GM15510 (cell line): ENCODE data around the gene CAPN9.

ENCODE experiments used
- POLR2A ChIP-seq: IDR thresholded peaks from 3 replicates; pipeline ENCODE4 v1.6.1; 2011; ENCODE audit warnings: borderline replicate concordance; ENCODE audit not compliant: insufficient read length; ENCODE audit errors: extremely low read depth

The CAPN9 gene

GRCh38 chr1:230725256-230726012 is 21.8 kb upstream of the CAPN9 start:
- TF ChIP-seq POLR2A, result no peak

DNA sequence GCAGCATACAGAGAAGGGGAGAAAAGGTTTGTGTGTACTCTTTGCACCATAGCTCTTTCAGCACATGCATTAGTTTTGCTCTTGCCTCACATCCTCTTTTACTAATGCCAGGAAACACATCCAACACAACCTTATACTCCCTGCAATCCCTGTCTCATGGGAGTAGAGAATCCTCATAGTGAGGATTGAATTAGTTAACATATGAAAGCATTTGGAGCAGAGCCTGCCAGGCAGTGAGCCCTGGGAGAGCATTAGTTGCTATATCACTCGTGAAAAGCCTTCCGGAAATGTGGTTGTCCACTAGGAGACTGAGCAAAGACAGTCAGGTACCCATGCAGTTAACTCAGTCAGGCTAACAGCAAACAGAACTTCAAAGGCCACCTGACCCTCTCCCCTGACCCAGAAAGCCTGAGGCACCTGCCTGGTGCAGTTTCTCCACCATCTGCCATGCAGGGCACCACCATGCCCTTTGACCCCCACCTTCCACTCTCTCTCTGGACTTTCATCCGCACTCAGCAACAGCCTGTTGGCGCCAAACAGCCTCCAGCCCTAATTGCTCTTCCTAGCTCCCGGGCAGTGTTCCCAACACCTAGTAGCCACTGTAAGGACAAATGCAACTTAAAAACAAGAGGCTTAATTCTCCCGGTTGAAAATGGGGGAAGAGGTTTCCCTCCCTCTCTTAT is 18.3 kb upstream of the CAPN9 start:
- no peak for TF ChIP-seq POLR2A

DNA sequence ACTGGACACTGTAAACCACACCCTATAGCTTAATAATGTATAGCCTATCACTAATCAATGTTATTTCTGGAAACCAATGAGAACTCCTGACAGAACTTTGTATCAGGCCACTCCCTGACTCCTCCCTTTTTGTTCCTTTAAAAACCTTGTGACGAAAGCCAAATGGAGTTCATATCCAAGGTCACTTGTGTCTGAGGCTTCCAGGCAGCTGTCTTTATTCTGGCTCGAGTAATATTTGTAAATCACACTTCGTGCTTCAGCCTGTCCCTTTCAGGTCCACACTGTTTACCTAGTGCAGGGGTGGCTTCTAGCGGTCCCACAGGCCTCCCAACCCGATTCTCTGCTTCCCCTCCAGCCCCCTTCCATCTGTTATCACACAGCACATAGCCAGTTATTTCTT is 16.2 kb upstream of the CAPN9 start:
- no peak for TF ChIP-seq POLR2A

DNA sequence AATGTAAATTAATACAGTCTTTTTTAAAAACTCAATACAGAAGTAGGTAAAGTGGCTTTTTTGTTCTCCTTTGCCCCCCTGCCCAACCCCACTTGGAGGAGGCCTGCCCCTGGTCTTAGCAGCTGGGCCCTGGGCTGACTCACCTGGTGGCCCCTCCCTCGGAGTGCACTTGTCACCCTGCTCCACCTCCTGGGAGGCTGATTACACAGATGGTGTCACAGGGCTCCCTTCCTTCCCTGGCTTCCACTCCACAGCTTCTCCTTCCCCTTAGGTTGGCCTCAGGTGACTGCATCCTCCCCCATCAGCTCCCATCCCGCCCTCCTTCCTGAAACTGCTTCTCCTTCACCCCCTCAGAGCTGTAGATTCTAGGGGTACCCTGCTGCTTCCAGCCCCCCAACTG is 11.7 kb upstream of the CAPN9 start:
- TF ChIP-seq POLR2A, result no peak

GRCh38 chr1:230737622-230738262 is 9.4 kb upstream of the CAPN9 start:
- no peak for TF ChIP-seq POLR2A

DNA sequence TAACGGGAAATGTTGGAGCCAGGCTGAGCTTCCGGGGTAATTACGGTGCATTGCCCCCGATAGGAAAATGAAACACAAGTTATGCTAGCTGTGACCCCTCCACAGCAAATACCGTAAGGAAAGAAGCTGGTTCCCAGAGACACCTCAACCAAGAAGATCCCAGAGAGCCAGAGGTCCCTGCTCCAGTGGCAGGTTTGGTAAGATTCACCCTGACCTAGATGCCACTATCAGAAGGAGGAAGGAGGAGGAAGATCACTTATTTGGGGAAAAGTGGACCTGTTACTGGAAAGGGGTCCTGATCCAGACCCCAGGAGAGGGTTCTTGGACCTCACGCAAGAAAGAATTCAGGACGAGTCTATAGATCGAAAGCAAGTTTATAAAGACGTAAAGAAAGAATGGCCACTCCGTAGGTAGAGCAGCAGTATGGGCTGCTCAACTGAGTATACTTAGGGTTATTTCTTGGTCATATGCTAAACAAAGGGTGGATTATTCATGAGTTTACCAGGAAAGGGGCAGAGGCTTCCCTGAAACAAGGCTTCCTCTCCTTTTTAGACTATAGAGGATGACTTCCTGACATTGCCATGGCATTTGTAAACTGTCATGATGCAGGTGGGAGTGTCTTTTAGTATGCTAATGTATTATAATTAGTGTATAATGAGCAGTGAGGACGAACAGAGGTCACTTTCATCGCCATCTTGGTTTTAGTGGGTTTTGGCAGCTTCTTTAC is 7.5 kb upstream of the CAPN9 start:
- TF ChIP-seq POLR2A, result no peak

GRCh38 chr1:230743899-230744298 is 3.3 kb upstream of the CAPN9 start:
- TF ChIP-seq POLR2A, result no peak

DNA sequence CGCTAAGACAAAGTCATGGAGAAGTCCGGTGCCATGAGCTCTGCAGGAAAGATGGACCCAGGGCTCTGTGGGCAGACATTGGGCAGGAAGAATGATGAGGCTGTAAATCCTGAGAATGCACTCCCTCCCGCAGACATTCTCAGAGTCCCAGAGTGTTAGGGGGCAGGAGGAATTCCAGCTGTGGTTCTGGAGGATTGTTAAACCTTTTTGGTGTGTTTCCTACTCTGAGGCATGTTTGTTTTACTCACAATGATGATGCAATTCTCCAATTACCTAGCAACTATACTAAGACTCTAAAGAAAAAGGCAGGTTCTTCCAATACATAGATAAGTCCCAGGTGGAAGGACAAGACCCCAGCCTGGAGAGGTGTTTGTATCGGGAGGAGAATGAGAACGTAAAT is 2.8 kb upstream of the CAPN9 start:
- no peak for TF ChIP-seq POLR2A

GRCh38 chr1:230745071-230745470 is 2.1 kb upstream of the CAPN9 start:
- no peak for TF ChIP-seq POLR2A

- TF ChIP-seq POLR2A, result no peak
These were observed 571 bp upstream of the CAPN9 start for GRCh38 chr1:230746617-230747016.

GRCh38 chr1:230747890-230748800 is 957 bp downstream of the CAPN9 start:
- no peak for TF ChIP-seq POLR2A

DNA sequence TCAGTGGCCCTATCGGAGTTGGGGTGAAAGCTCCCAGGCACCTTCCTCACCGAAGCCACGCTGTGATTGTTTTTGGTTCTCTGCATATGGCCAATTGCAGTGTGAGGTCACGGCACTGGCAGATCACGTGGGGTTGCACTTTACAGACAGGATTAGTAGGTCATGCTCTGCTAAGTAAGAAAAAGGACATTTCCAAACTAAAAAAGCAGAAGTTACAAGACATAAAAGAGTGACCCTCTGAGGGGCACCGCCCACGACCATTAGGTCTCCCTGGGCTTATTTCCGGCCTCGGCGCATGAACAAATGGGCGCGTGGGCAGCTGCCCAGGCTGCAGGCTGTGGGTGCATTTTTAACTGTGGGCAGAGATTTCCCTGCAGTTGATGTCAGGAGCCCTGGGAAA is 2.0 kb downstream of the CAPN9 start:
- no peak for TF ChIP-seq POLR2A

- no peak for TF ChIP-seq POLR2A
These were observed 2.4 kb downstream of the CAPN9 start for GRCh38 chr1:230749635-230750034.

DNA sequence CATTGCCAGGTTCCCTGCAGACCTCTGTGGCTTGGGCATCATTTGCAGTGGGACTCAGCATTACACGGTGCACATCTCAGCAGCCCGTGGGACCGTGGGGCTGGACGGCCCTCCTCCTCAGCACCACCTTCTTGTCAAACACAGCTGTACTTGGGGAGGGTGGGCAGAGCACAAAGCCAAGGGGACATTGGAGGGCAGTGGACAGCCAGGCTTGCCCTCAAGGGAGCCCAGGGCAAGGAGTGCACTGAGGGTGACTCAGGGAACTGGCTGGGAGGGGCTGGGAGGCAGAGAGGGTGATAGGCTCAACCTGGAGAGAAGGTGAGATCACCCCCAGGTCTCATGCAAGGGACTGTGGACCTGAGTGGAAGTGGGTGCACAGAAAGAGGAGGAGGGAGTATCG is 3.4 kb downstream of the CAPN9 start:
- no peak for TF ChIP-seq POLR2A

DNA sequence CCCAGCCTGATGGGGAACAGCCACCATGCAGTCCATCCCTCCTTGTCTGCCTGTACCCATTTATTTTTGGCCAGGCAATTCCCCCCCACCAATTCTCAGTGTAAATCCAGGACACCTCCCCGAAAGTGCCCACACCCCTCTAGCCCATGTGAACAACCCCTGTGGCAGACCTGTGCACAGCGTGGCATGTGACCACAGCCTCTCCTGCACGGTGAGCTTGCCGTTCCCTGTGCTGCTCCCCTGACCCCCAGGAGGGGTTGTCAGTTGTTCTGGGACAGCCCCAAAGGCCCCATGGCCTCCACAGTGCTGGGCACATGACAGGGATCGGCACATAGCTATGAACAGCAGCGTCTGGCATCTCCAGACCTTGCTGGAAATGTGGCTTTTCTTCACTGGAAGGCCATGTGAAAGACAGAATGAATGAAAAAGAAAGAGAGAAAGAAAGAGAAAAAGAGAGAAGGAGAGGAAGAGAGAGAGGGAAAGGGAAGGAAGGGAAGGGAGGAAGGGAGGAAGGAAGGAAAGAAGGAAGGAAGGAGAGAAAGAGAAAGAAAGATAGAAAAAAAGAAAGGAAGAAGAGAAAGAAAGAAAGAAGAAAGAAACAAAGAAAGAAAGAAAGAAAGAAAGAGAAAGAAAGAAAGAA is 3.9 kb downstream of the CAPN9 start:
- no peak for TF ChIP-seq POLR2A

DNA sequence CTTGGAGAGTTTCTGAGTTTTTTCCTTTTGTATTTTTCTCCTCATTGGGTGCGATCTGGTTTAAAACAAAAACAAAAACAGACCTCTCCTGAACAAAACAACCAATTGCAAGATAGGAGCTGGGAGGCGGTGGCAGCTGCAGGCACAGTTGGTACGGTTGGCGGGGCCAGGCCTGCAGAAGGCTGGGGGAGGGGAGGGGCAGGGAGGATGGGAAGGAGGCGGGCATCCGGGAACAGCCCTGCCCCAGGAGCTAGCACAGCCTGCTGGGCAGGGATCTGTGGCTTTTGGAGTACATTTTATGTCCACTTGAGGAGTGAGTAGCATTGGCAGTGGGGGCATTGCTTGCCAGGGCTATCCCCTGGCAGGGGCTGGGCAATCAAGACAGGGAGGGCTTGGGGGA is 5.2 kb downstream of the CAPN9 start:
- TF ChIP-seq POLR2A, result no peak
